Gastrocnemius medialis (tissue), 4 donors: ENCODE results near the gene BEND7.

Experiments
- POLR2A ChIP-seq, 2 donors: fragments of 450-650 bp; IDR thresholded peaks; one replicate each; pipeline ENCODE4 v1.6.1; 2017; ENCODE audit warnings: antibody characterized with exemption in 2 of 2, mild to moderate bottlenecking in 2 of 2, moderate library complexity in 2 of 2
- TF ChIP-seq, protein P1 (sequence below), 5 experiments: fragments of 450-650 bp in 3 of 5; fragments of 200-600 bp in 2 of 5; sonication (generic) in 2 of 5; IDR thresholded peaks in 4 of 5; conservative IDR thresholded peaks in 1 of 5; 1 replicate in 4 of 5; 2 replicates in 1 of 5; pipeline ENCODE4 v1.5.1; 2016 to 2019; ENCODE audit warnings: antibody characterized with exemption in 5 of 5, mild to moderate bottlenecking in 3 of 5, moderate library complexity in 3 of 5

DNA sequence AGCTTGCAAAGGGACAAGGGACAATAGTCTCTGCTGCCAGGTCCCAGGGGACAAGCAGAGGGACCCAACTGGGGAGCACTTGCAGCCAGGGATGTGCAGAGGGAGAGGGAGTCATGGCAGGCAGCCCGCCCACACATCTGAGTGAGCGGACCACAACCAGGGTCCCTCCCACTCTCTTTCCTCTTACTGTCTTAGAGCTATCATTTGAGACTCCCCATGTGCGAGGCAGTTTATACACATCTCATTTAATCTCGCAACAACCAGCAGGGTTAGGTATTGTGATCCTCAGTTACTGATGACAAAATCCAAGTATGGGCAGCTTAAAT lies 70.2 kb downstream of the BEND7 start:
- TF ChIP-seq, protein P1, sequence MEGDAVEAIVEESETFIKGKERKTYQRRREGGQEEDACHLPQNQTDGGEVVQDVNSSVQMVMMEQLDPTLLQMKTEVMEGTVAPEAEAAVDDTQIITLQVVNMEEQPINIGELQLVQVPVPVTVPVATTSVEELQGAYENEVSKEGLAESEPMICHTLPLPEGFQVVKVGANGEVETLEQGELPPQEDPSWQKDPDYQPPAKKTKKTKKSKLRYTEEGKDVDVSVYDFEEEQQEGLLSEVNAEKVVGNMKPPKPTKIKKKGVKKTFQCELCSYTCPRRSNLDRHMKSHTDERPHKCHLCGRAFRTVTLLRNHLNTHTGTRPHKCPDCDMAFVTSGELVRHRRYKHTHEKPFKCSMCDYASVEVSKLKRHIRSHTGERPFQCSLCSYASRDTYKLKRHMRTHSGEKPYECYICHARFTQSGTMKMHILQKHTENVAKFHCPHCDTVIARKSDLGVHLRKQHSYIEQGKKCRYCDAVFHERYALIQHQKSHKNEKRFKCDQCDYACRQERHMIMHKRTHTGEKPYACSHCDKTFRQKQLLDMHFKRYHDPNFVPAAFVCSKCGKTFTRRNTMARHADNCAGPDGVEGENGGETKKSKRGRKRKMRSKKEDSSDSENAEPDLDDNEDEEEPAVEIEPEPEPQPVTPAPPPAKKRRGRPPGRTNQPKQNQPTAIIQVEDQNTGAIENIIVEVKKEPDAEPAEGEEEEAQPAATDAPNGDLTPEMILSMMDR (IDR thresholded peaks at IDR 0.05 in 4 of 5, conservative IDR thresholded peaks at IDR 0.05 in 1 of 5), result no peak
- TF ChIP-seq POLR2A (IDR thresholded peaks at IDR 0.05), result no peak
